Endothelial cell of umbilical vein (primary cell): ENCODE measurements around the gene CARD14.

Source experiments
- EZH2 ChIP-seq: IDR thresholded peaks from 2 replicates; pipeline ENCODE4 v1.6.1; 2012; ENCODE audit warnings: borderline replicate concordance, low read depth, mild to moderate bottlenecking, moderate library complexity, low read length, inconsistent platforms; ENCODE audit not compliant: severe bottlenecking
- FOS ChIP-seq: IDR thresholded peaks from 2 replicates; pipeline ENCODE4 v1.6.1; 2011; ENCODE audit warnings: mild to moderate bottlenecking, low read length, moderate library complexity, borderline replicate concordance; ENCODE audit not compliant: insufficient read depth
- GATA2 ChIP-seq: IDR thresholded peaks from 2 replicates; pipeline ENCODE4 v1.7.0; 2011; ENCODE audit warnings: low read depth, mild to moderate bottlenecking, moderate library complexity, mixed read lengths, low read length; ENCODE audit not compliant: insufficient read length, insufficient read depth
- JUN ChIP-seq: IDR thresholded peaks from 2 replicates; pipeline ENCODE4 v1.6.1; 2011; ENCODE audit warnings: borderline replicate concordance, low read depth; ENCODE audit not compliant: insufficient read length, insufficient read depth
- POLR2A ChIP-seq: IDR thresholded peaks from 2 replicates; pipeline ENCODE4 v1.6.1; 2012; ENCODE audit warnings: low read depth, mild to moderate bottlenecking, control low read depth, low read length
- TF ChIP-seq, protein P1 (sequence below), 2 donors: IDR thresholded peaks; 1 replicate in 1 of 2; 2 replicates in 1 of 2; pipeline ENCODE4 v1.5.1; 2011; ENCODE audit warnings: low read length in 2 of 2, mild to moderate bottlenecking in 2 of 2, moderate library complexity in 2 of 2, control low read depth in 1 of 2, inconsistent platforms in 1 of 2, low read depth in 1 of 2; ENCODE audit not compliant: insufficient read depth in 1 of 2; ENCODE audit errors: extremely low read depth in 1 of 2
- TF ChIP-seq, protein P2 (sequence below): IDR thresholded peaks from 2 replicates; pipeline ENCODE4 v1.6.1; 2011; ENCODE audit not compliant: insufficient read depth, insufficient read length

- TF ChIP-seq EZH2 (no peak), GATA2 (no peak), POLR2A (no peak), FOS (no peak), JUN (no peak)
- TF ChIP-seq, protein P1, sequence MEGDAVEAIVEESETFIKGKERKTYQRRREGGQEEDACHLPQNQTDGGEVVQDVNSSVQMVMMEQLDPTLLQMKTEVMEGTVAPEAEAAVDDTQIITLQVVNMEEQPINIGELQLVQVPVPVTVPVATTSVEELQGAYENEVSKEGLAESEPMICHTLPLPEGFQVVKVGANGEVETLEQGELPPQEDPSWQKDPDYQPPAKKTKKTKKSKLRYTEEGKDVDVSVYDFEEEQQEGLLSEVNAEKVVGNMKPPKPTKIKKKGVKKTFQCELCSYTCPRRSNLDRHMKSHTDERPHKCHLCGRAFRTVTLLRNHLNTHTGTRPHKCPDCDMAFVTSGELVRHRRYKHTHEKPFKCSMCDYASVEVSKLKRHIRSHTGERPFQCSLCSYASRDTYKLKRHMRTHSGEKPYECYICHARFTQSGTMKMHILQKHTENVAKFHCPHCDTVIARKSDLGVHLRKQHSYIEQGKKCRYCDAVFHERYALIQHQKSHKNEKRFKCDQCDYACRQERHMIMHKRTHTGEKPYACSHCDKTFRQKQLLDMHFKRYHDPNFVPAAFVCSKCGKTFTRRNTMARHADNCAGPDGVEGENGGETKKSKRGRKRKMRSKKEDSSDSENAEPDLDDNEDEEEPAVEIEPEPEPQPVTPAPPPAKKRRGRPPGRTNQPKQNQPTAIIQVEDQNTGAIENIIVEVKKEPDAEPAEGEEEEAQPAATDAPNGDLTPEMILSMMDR (IDR thresholded peaks at IDR 0.05; ENCODE audit: extremely low read depth in 1 of 2, insufficient read depth in 1 of 2, low read depth in 1 of 2, low read length in 2 of 2) = no peak
- TF ChIP-seq, protein P2, sequence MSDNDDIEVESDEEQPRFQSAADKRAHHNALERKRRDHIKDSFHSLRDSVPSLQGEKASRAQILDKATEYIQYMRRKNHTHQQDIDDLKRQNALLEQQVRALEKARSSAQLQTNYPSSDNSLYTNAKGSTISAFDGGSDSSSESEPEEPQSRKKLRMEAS = no peak
Measured at GRCh38 chr17:80184423-80184714, 14.5 kb downstream of the CARD14 start.
